Stomach (tissue), 9 donors: ENCODE results near the gene ETV7. TPM values are rescaled to one million over a fixed set of nuclear protein-coding genes. Genes with fewer than 3 reads are reported as not detected.
"Not testable (repeated sequence)": the region's sequence is repeated elsewhere in the genome, so short reads cannot be mapped to it uniquely, and the experiment has no call there.

Experiments used
- DNase-seq, 2 donors: peaks; one replicate each; pipeline versions ENCODE4 v3.0.0 to v3.0.0-alpha.2; 2013 to 2019
- H3K27ac ChIP-seq, 5 donors: fragments of 200-600 bp in 4 of 5; sonication (generic) in 4 of 5; one replicate each; pipeline ENCODE4 v1.5.1; 2013 to 2019; ENCODE audit warnings: mild to moderate bottlenecking in 1 of 5, moderate library complexity in 1 of 5
- H3K27me3 ChIP-seq, 3 donors: fragments of 200-600 bp; sonication (generic); one replicate each; pipeline ENCODE4 v1.5.1; 2017 to 2019; ENCODE audit warnings: mixed run types in 1 of 3
- H3K36me3 ChIP-seq, 4 donors: fragments of 200-600 bp; sonication (generic); 1 replicate in 3 of 4; 2 replicates in 1 of 4; pipeline ENCODE4 v1.5.1; 2016 to 2019
- H3K4me1 ChIP-seq, 4 donors: fragments of 200-600 bp; sonication (generic); one replicate each; pipeline ENCODE4 v1.5.1; 2016 to 2019
- H3K4me3 ChIP-seq, 4 donors: fragments of 200-600 bp; sonication (generic) in 3 of 4; one replicate each; pipeline ENCODE4 v1.5.1; 2016 to 2019; ENCODE audit warnings: mild to moderate bottlenecking in 1 of 4
- H3K9me3 ChIP-seq, 4 donors: fragments of 200-600 bp; sonication (generic); one replicate each; pipeline ENCODE4 v1.5.1; 2016 to 2019
- CTCF ChIP-seq, 7 experiments: fragments of 450-650 bp in 4 of 7; fragments of 200-600 bp in 3 of 7; sonication (generic) in 3 of 7; IDR thresholded peaks; one replicate each; pipeline ENCODE4 v1.5.1; 2016 to 2019; ENCODE audit warnings: antibody characterized with exemption in 7 of 7, control low read depth in 2 of 7, mild to moderate bottlenecking in 1 of 7
- EP300 ChIP-seq: sonication (generic); formaldehyde crosslinking; IDR thresholded peaks from one replicate; pipeline ENCODE4 v1.6.1; 2017; ENCODE audit warnings: antibody characterized with exemption
- POLR2A ChIP-seq, 4 donors: fragments of 450-650 bp; IDR thresholded peaks; one replicate each; pipeline ENCODE4 v1.6.1; 2016; ENCODE audit warnings: antibody characterized with exemption in 4 of 4, control low read depth in 2 of 4, mild to moderate bottlenecking in 1 of 4, moderate library complexity in 1 of 4
- POLR2AphosphoS5 ChIP-seq, 3 donors: sonication (generic); formaldehyde crosslinking; IDR thresholded peaks; one replicate each; pipeline ENCODE4 v1.6.1; 2016; ENCODE audit warnings: antibody characterized with exemption in 3 of 3
- WGBS, 5 donors: extraction: QIAGEN DNeasy Blood & Tissue Kit in 3 of 5; methylation state at CpG; one replicate each; pipeline versions ENCODE4 v1.1.5 to v1.1.7; 2013 to 2018; 5-methylcytosine and 5-hydroxymethylcytosine counted together
- intact Hi-C: fragments of 100-400 bp; cut with DNase I; formaldehyde crosslinking; loops from one replicate; pipeline ENCODE4 v1.15.1; 2023; ENCODE audit warnings: low total_unique reads
- polyA plus RNA-seq, 3 donors: library from polyadenylated mRNA; stranded (reverse); fragments of 200-250 nt; gene quantifications; one replicate each; pipeline ENCODE4 v1.2.3, GENCODE V29; 2013
- total RNA-seq, 5 donors: library from RNA; depleted of rRNA; stranded (reverse); fragments of >200 nt; gene quantifications; one replicate each; pipeline versions ENCODE4 v1.1.0 to v1.2.3, GENCODE V29; 2014 to 2016
- donor health status: healthy with polysubstance abuse.
- donor health status: Bipolar disorder and iron deficiency.
- donor health status: healthy.

Gene ETV7
- total and polyA plus RNA-seq, 8 donors: 0.37 to 20.4 (median 4.8) TPM; not detected in 1

GRCh38 chr6:36340306-36340617 lies 47.2 kb downstream of the ETV7 start:
- TF ChIP-seq POLR2A (IDR thresholded peaks at IDR 0.05) (no peak), CTCF (IDR thresholded peaks at IDR 0.05) (no peak), POLR2AphosphoS5 (IDR thresholded peaks at IDR 0.05) (no peak), EP300 (no peak)
- WGBS, 5 donors: 40 to 68% (median 46%) methylated on average over 12 of the region's 12 CpGs
- intact Hi-C loops: no loop called here
- peaks cover 0 to 16% (median 0%) of the 10 kb centered on the region in 3 donors for H3K27me3 ChIP-seq
- no peak for DNase-seq
- no peaks in the 10 kb centered on the region for H3K9me3 ChIP-seq
- no peaks in the 10 kb centered on the region for H3K36me3 ChIP-seq
- peaks cover 0 to 27% (median 14%) of the 10 kb centered on the region in 4 donors for H3K4me1 ChIP-seq
- peak overlapping the region in 1 of 4 donors; percentile 29 for H3K4me3 ChIP-seq
- H3K27ac ChIP-seq: peak overlapping the region in 2 of 5 donors; percentile 42 to 71

DNA sequence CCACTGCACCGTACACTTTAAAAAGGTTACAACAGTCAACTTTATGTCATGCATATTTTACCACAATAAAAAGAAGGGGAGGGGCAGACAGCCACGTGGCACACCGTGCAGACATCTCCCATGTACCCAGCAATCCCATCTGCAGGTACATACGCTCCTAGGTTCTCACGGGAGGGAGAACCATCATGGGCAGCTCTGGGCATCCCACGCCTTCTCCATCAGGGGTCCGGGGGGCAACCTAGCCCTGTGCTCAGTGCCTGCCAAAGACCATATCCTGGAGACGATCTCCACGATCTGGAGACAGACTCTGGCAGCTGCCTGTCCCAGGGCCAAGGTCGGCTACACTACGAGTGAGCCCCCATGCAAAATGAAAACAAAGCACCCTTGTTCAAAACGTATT lies 48.3 kb downstream of the ETV7 start:
- no peak for TF ChIP-seq POLR2AphosphoS5 (IDR thresholded peaks at IDR 0.05)
- TF ChIP-seq EP300: no peak
- TF ChIP-seq POLR2A (IDR thresholded peaks at IDR 0.05): no peak
- no peak for TF ChIP-seq CTCF (IDR thresholded peaks at IDR 0.05)
- 79 to 87% (median 83%) methylated on average over 12 of the region's 12 CpGs for WGBS, 5 donors
- H3K27ac ChIP-seq: no peak overlapping the region
- no peak for DNase-seq
- no peak overlapping the region for H3K4me3 ChIP-seq
- peaks cover 5 to 38% (median 25%) of the 10 kb centered on the region in 4 donors for H3K4me1 ChIP-seq
- H3K27me3 ChIP-seq: peaks cover 0 to 27% (median 0%) of the 10 kb centered on the region in 3 donors
- no peaks in the 10 kb centered on the region for H3K9me3 ChIP-seq
- no peaks in the 10 kb centered on the region for H3K36me3 ChIP-seq
- intact Hi-C loops: no loop called here

DNA sequence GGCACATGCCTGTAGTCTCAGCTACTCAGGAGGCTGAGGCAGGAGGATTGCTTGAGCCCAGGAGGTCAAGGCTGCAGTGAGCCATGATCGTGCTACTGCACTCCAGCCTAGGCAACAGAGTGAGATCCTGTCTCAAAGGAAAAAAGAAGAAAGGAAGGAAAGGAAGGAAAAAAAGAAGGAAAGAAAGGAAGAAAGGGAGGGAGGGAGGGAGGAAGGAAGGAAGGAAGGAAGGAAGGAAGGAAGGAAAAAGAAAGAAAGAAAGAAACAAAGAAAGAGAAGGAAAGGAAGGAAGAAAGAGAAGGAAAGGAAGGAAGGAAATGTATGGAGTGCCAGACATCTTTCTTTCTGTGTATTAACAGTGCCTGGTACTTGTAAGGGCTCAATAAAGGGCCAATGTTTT lies 49.2 kb downstream of the ETV7 start:
- H3K4me3 ChIP-seq, intact Hi-C loops, H3K27ac ChIP-seq, H3K9me3 ChIP-seq, DNase-seq, H3K36me3 ChIP-seq: not testable (repeated sequence)
- peaks cover 0 to 36% (median 0%) of the 10 kb centered on the region in 3 donors for H3K27me3 ChIP-seq
- H3K4me1 ChIP-seq: peaks cover 5 to 43% (median 28%) of the 10 kb centered on the region in 4 donors
- WGBS, 5 donors: 62 to 100% (median 92%) methylated on average over 1 of the region's 1 CpG

GRCh38 chr6:36337814-36338213 lies 49.7 kb downstream of the ETV7 start:
- H3K27me3 ChIP-seq: peaks cover 0 to 40% (median 0%) of the 10 kb centered on the region in 3 donors
- H3K9me3 ChIP-seq: no peaks in the 10 kb centered on the region
- no peak overlapping the region for H3K27ac ChIP-seq
- no peak for TF ChIP-seq POLR2A (IDR thresholded peaks at IDR 0.05)
- peaks cover 5 to 43% (median 28%) of the 10 kb centered on the region in 4 donors for H3K4me1 ChIP-seq
- WGBS, 5 donors: 83 to 100% (median 95%) methylated on average over 1 of the region's 1 CpG
- H3K4me3 ChIP-seq: no peak overlapping the region
- DNase-seq: no peak
- intact Hi-C loops: no loop called here
- H3K36me3 ChIP-seq: no peaks in the 10 kb centered on the region

DNA sequence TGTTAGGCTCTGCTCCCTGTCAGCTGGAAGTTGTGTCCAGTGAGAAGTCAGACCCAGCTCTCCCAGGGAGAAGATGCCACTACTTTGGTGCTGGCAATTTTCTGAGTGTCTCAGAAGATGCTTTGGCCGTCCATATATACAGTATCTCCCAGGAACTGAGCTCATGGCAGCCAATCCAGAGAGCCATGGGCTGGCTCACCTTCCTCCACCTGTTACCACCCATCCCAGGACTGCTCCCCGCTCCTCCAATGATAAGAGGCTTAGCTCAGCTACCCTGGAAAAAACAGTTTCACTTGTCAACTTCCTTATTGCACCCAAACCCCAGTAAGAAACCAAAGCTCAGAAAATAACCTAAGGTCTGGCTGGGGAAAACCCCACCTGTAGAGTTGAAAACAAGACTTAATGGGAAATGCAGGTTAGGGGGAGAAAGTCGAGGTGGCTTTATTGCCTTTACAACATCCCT lies 50.7 kb downstream of the ETV7 start, which contains the start of gene BNIP5:
Gene BNIP5 (minus strand): TSS at position 110 of the 463 bp plus-strand sequence. CDS start 6,198 bp downstream, outside the sequence.
- 32 to 51% (median 36%) methylated on average over 3 of the region's 3 CpGs for WGBS, 5 donors
- H3K4me1 ChIP-seq: peaks cover 5 to 43% (median 28%) of the 10 kb centered on the region in 4 donors
- TF ChIP-seq POLR2AphosphoS5 (IDR thresholded peaks at IDR 0.05): no peak
- no peak for TF ChIP-seq POLR2A (IDR thresholded peaks at IDR 0.05)
- no peaks in the 10 kb centered on the region for H3K36me3 ChIP-seq
- H3K27me3 ChIP-seq: peaks cover 0 to 46% (median 0%) of the 10 kb centered on the region in 3 donors
- DNase-seq: peak; percentile 50 to 80
- peak within 1 kb of the TSS in 3 of 4 donors; percentile 2 to 43 (median 7) for H3K4me3 ChIP-seq
- H3K27ac ChIP-seq: peak within 1 kb of the TSS in 4 of 5 donors; percentile 29 to 57 (median 49)
- no peaks in the 10 kb centered on the region for H3K9me3 ChIP-seq
- intact Hi-C loops: no loop called here

- Histone ChIP-seq H3K27me3 (peaks cover 0 to 50% (median 0%) of the 10 kb centered on the region in 3 donors), H3K4me3 (peak overlapping the region in 3 of 4 donors; percentile 2 to 43 (median 7)), H3K27ac (peak overlapping the region in 3 of 5 donors; percentile 29 to 57 (median 40)), H3K9me3 (no peaks in the 10 kb centered on the region), H3K4me1 (peaks cover 5 to 42% (median 25%) of the 10 kb centered on the region in 4 donors), H3K36me3 (no peaks in the 10 kb centered on the region)
- intact Hi-C loops: no loop called here
- DNase-seq: no peak
- 69 to 80% (median 72%) methylated on average over 5 of the region's 5 CpGs for WGBS, 5 donors
- TF ChIP-seq POLR2AphosphoS5 (IDR thresholded peaks at IDR 0.05) (no peak), POLR2A (IDR thresholded peaks at IDR 0.05) (no peak), EP300 (no peak), CTCF (IDR thresholded peaks at IDR 0.05) (no peak)
Observed at GRCh38 chr6:36336208-36336710, 51.2 kb downstream of the ETV7 start.
